ENCODE results near the gene C19orf38. TPM values are rescaled to one million over a fixed set of nuclear protein-coding genes. Genes with fewer than 3 reads are reported as not detected.
A peak's percentile ranks its signal among the peaks of the same experiment; 100 is the strongest.

C19orf38 gene
- total and polyA plus RNA-seq, 9 of the 15 experiments (the other 6 are each of a cell fraction or from before 2014, with no cell fraction given): 0.14 to 0.18 TPM; not detected in 7

- TF ChIP-seq TSHZ1 (CRISPR knock-in tag; IDR thresholded peaks at IDR 0.05) (no peak), ZNF592 (IDR thresholded peaks at IDR 0.05) (peak; percentile 91), TCF3 (CRISPR knock-in tag; IDR thresholded peaks at IDR 0.05) (peak; percentile 82), CXXC5 (CRISPR knock-in tag; IDR thresholded peaks at IDR 0.05) (peak; percentile 56), ARID1B (IDR thresholded peaks at IDR 0.05) (peak; percentile 89), ZNF324 (CRISPR knock-in tag; IDR thresholded peaks at IDR 0.05) (no peak), SIX5 (IDR thresholded peaks at IDR 0.05; ENCODE audit: borderline replicate concordance in 1 of 2, insufficient read depth in 1 of 2, low read depth in 1 of 2, low read length in 2 of 2) (no peak), L3MBTL2 (IDR thresholded peaks at IDR 0.05) (peak; percentile 85), JUND (IDR thresholded peaks at IDR 0.05; ENCODE audit: borderline replicate concordance, low read depth, low read length) (no peak), JUND (tag; IDR thresholded peaks at IDR 0.05; ENCODE audit: borderline replicate concordance, low read depth, low read length) (peak; percentile 8; the same call in 1 of the 3 replicates), ZNF347 (CRISPR knock-in tag; IDR thresholded peaks at IDR 0.05; ENCODE audit: low read depth) (no peak), EP300 (IDR thresholded peaks at IDR 0.05; ENCODE audit: low read length) (peak; percentile 59), HINFP (tag; conservative IDR thresholded peaks at IDR 0.05; ENCODE audit: low read depth) (no peak), RAD51 (IDR thresholded peaks at IDR 0.05; ENCODE audit: borderline replicate concordance, low read depth) (no peak), ARID3B (CRISPR knock-in tag; IDR thresholded peaks at IDR 0.05; ENCODE audit: borderline replicate concordance) (no peak), ZNF830 (CRISPR knock-in tag; IDR thresholded peaks at IDR 0.05) (no peak)
Measured at GRCh38 chr19:10839114-10840050, 8.8 kb upstream of the C19orf38 start (continued).

Data from K562 (cell line).